Hepatocyte (in vitro differentiated cells): Measurements from ENCODE around the gene GRIA2.

ENCODE experiments used
- EZH2 ChIP-seq: fragments of 200-600 bp; sonication (generic); IDR thresholded peaks from 2 replicates; pipeline ENCODE4 v1.6.1; 2016; ENCODE audit warnings: antibody characterized with exemption, mild to moderate bottlenecking, borderline replicate concordance
- EZH2phosphoT487 ChIP-seq: fragments of 200-600 bp; sonication (generic); IDR thresholded peaks from one replicate; pipeline ENCODE4 v1.6.1; 2018; ENCODE audit warnings: antibody characterized with exemption, mild to moderate bottlenecking, low read depth, moderate library complexity; ENCODE audit not compliant: unreplicated experiment, severe bottlenecking
- TF ChIP-seq, protein P1 (sequence below): fragments of 200-600 bp; sonication (generic); IDR thresholded peaks from 2 replicates; pipeline ENCODE4 v1.5.1; 2016; ENCODE audit warnings: antibody characterized with exemption, mild to moderate bottlenecking; ENCODE audit not compliant: poor library complexity

DNA sequence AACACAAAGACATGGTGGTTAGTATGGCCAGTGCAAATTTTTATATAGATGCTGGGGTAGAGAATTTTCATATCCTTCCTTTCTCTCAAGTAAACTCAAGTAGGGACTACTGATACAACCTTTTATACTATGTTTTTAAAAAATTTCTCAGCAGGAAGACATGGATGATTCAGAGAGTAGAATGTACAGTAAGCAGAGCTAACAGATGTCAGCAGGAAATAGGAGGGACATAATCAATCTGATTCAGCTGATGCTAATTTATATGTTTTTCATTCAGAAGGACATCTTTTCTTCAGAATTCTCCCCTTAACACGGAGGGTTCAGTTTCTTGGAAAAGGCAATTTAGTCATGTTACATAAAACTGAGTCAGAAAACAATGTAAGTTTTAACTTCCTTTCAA is 95.4 kb downstream of the GRIA2 start:
- TF ChIP-seq, protein P1, sequence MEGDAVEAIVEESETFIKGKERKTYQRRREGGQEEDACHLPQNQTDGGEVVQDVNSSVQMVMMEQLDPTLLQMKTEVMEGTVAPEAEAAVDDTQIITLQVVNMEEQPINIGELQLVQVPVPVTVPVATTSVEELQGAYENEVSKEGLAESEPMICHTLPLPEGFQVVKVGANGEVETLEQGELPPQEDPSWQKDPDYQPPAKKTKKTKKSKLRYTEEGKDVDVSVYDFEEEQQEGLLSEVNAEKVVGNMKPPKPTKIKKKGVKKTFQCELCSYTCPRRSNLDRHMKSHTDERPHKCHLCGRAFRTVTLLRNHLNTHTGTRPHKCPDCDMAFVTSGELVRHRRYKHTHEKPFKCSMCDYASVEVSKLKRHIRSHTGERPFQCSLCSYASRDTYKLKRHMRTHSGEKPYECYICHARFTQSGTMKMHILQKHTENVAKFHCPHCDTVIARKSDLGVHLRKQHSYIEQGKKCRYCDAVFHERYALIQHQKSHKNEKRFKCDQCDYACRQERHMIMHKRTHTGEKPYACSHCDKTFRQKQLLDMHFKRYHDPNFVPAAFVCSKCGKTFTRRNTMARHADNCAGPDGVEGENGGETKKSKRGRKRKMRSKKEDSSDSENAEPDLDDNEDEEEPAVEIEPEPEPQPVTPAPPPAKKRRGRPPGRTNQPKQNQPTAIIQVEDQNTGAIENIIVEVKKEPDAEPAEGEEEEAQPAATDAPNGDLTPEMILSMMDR: no peak
- TF ChIP-seq EZH2 (no peak), EZH2phosphoT487 (no peak)
